Transverse colon (tissue), 4 donors: ENCODE data around the gene PARS2. TPM values are rescaled to one million over a fixed set of nuclear protein-coding genes. Genes with fewer than 3 reads are reported as not detected.

Experiments
- DNase-seq: peaks from one replicate; pipeline ENCODE4 v3.0.0-alpha.2; 2019
- H3K27ac ChIP-seq, 4 donors: fragments of 200-600 bp; sonication (generic); 2 replicates each; pipeline ENCODE4 v1.5.1; 2016 to 2018; ENCODE audit warnings: inconsistent platforms in 4 of 4
- H3K27me3 ChIP-seq: fragments of 200-600 bp; sonication (generic); 2 replicates; pipeline ENCODE4 v1.5.1; 2017; ENCODE audit warnings: inconsistent platforms
- H3K36me3 ChIP-seq, 4 donors: fragments of 200-600 bp; sonication (generic); 2 replicates each; pipeline ENCODE4 v1.5.1; 2017 to 2019; ENCODE audit warnings: inconsistent platforms in 4 of 4
- H3K4me1 ChIP-seq, 4 donors: fragments of 200-600 bp; sonication (generic); 2 replicates each; pipeline ENCODE4 v1.5.1; 2017 to 2020; ENCODE audit warnings: inconsistent platforms in 4 of 4
- H3K4me3 ChIP-seq, 4 donors: fragments of 200-600 bp; sonication (generic); 1 replicate in 1 of 4; 2 replicates in 3 of 4; pipeline versions ENCODE4 v1.5.1 to v1.6.1; 2017 to 2019; ENCODE audit warnings: inconsistent platforms in 4 of 4
- H3K9me3 ChIP-seq, 2 donors: fragments of 200-600 bp; sonication (generic); 2 replicates each; pipeline ENCODE4 v1.5.1; 2017 to 2019; ENCODE audit warnings: inconsistent platforms in 2 of 2
- CTCF ChIP-seq, 5 experiments: fragments of 200-600 bp in 3 of 5; fragments of 450-650 bp in 2 of 5; sonication (generic) in 3 of 5; IDR thresholded peaks; 1 replicate in 2 of 5; 2 replicates in 3 of 5; pipeline ENCODE4 v1.5.1; 2016 to 2017; ENCODE audit warnings: antibody characterized with exemption in 5 of 5, inconsistent platforms in 3 of 5, mild to moderate bottlenecking in 2 of 5, moderate library complexity in 1 of 5
- EP300 ChIP-seq: sonication (generic); formaldehyde crosslinking; IDR thresholded peaks from one replicate; pipeline ENCODE4 v1.6.1; 2017; ENCODE audit warnings: antibody characterized with exemption, low read depth
- POLR2A ChIP-seq: fragments of 450-650 bp; IDR thresholded peaks from one replicate; pipeline ENCODE4 v1.6.1; 2016; ENCODE audit warnings: antibody characterized with exemption, mild to moderate bottlenecking, moderate library complexity
- POLR2AphosphoS5 ChIP-seq, 3 donors: sonication (generic); formaldehyde crosslinking; IDR thresholded peaks; one replicate each; pipeline ENCODE4 v1.6.1; 2016; ENCODE audit warnings: antibody characterized with exemption in 3 of 3
- WGBS, 2 donors: methylation state at CpG; one replicate each; pipeline ENCODE4 v1.1.5; 2018; ENCODE audit warnings: low coverage in 1 of 2; 5-methylcytosine and 5-hydroxymethylcytosine counted together
- in situ Hi-C, 4 donors: fragments of 200-750 bp; cut with MboI; loops; one replicate each; pipeline versions ENCODE4 v1.15.0 to v1.15.1; 2017; ENCODE audit warnings: low sequenced_read_pairs in 3 of 4, low pct_ligation_motif_present in 1 of 4, low pct_unique_long_range_greater_than_20kb in 1 of 4
- intact Hi-C: fragments of 100-400 bp; cut with DNase I; formaldehyde crosslinking; loops from one replicate; pipeline ENCODE4 v1.15.1; 2023; ENCODE audit warnings: low total_unique reads
- total RNA-seq, 4 donors: library from RNA; depleted of rRNA; stranded (reverse); fragments of >200 nt; gene quantifications; one replicate each; pipeline ENCODE4 v1.1.0, GENCODE V29; 2016

The PARS2 gene
- total RNA-seq, 4 donors from 2014 or later: 8.9 to 13.5 (median 9.1) TPM; not detected in 1

GRCh38 chr1:54788459-54788858 is 24.1 kb upstream of the PARS2 start:
- DNase-seq: no peak
- intact Hi-C loops (no loop called here), in situ Hi-C loops (no loop called here)
- no peaks in the 10 kb centered on the region for H3K36me3 ChIP-seq
- WGBS, 2 donors: 26 to 71% methylated on average over 3 to 5 of the region's 5 CpGs
- no peaks in the 10 kb centered on the region for H3K27me3 ChIP-seq
- H3K4me1 ChIP-seq: peaks cover 3 to 12% (median 6%) of the 10 kb centered on the region in 4 donors
- H3K9me3 ChIP-seq: no peaks in the 10 kb centered on the region
- H3K27ac ChIP-seq: no peak overlapping the region
- TF ChIP-seq POLR2AphosphoS5 (IDR thresholded peaks at IDR 0.05) (no peak), CTCF (IDR thresholded peaks at IDR 0.05) (no peak), EP300 (no peak), POLR2A (no peak)
- H3K4me3 ChIP-seq: no peak overlapping the region

GRCh38 chr1:54787604-54788003 is 23.3 kb upstream of the PARS2 start:
- no peak for TF ChIP-seq EP300
- TF ChIP-seq CTCF (IDR thresholded peaks at IDR 0.05): no peak
- in situ Hi-C loops: no loop called here
- H3K27me3 ChIP-seq: no peaks in the 10 kb centered on the region
- intact Hi-C loops: no loop called here
- peaks cover 0 to 3% (median 0%) of the 10 kb centered on the region in 4 donors for H3K4me1 ChIP-seq
- no peak overlapping the region for H3K4me3 ChIP-seq
- H3K27ac ChIP-seq: no peak overlapping the region
- 87% methylated on average over 11 of the region's 11 CpGs; no CpG with 5 or more reads in 1 of the 2 donors for WGBS, 2 donors
- no peaks in the 10 kb centered on the region for H3K36me3 ChIP-seq
- no peaks in the 10 kb centered on the region for H3K9me3 ChIP-seq
- DNase-seq: no peak

- Histone ChIP-seq H3K4me1 (no peaks in the 10 kb centered on the region), H3K27ac (no peak overlapping the region), H3K9me3 (no peaks in the 10 kb centered on the region), H3K36me3 (no peaks in the 10 kb centered on the region), H3K27me3 (no peaks in the 10 kb centered on the region), H3K4me3 (no peak overlapping the region)
- in situ Hi-C loops: no loop called here
- intact Hi-C loops: no loop called here
- 89 to 100% methylated on average over 1 to 8 of the region's 8 CpGs for WGBS, 2 donors
- no peak for DNase-seq
- TF ChIP-seq POLR2A (no peak), CTCF (IDR thresholded peaks at IDR 0.05) (no peak), EP300 (no peak), POLR2AphosphoS5 (IDR thresholded peaks at IDR 0.05) (no peak)
Observed at GRCh38 chr1:54786778-54787177, 22.5 kb upstream of the PARS2 start.

GRCh38 chr1:54784066-54784465 is 19.7 kb upstream of the PARS2 start:
- Histone ChIP-seq H3K4me1 (no peaks in the 10 kb centered on the region), H3K27ac (no peak overlapping the region), H3K27me3 (no peaks in the 10 kb centered on the region), H3K36me3 (no peaks in the 10 kb centered on the region), H3K9me3 (no peaks in the 10 kb centered on the region), H3K4me3 (no peak overlapping the region)
- intact Hi-C loops (no loop called here), in situ Hi-C loops (no loop called here)
- 93% methylated on average over 2 of the region's 2 CpGs; no CpG with 5 or more reads in 1 of the 2 donors for WGBS, 2 donors
- DNase-seq: no peak
- TF ChIP-seq EP300 (no peak), POLR2AphosphoS5 (IDR thresholded peaks at IDR 0.05) (no peak), POLR2A (no peak), CTCF (IDR thresholded peaks at IDR 0.05) (no peak)
